ENCODE data around the gene PIGS.

The PIGS gene

DNA sequence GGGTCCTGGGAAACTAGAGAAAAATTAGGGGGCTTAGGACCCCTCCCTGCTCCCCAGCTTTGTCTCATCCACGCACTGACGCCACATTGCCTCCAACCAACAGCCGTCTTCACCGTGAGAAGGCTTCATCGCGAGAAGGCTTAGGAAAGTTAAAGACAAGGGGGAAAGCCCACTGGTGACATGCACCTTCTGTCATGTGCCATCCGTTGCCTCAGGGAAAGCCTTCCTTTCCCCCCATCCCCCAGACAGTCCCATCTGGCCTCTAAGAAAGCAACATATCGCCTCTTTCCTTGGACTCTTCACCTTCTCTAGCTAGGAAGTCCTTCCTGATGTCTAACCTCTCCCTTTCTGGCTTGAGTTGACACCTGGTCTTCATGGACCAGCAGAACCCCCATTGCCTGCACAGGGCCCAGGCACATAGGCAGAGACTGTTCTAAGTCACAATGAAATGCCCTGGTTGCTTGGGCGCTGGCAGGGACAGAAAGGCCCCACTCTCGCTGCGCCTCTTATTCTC is 63.1 kb downstream of the PIGS start:
- no peak overlapping the region for H3K4me3 ChIP-seq (replicated peaks; ENCODE audit: low read depth, low read length)
- TF ChIP-seq, protein P1, sequence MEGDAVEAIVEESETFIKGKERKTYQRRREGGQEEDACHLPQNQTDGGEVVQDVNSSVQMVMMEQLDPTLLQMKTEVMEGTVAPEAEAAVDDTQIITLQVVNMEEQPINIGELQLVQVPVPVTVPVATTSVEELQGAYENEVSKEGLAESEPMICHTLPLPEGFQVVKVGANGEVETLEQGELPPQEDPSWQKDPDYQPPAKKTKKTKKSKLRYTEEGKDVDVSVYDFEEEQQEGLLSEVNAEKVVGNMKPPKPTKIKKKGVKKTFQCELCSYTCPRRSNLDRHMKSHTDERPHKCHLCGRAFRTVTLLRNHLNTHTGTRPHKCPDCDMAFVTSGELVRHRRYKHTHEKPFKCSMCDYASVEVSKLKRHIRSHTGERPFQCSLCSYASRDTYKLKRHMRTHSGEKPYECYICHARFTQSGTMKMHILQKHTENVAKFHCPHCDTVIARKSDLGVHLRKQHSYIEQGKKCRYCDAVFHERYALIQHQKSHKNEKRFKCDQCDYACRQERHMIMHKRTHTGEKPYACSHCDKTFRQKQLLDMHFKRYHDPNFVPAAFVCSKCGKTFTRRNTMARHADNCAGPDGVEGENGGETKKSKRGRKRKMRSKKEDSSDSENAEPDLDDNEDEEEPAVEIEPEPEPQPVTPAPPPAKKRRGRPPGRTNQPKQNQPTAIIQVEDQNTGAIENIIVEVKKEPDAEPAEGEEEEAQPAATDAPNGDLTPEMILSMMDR (IDR thresholded peaks at IDR 0.05; ENCODE audit: low read depth, low read length, missing control alignments), result no peak
- no peak for DNase-seq (ENCODE audit: extremely low read depth, low read depth)

DNA sequence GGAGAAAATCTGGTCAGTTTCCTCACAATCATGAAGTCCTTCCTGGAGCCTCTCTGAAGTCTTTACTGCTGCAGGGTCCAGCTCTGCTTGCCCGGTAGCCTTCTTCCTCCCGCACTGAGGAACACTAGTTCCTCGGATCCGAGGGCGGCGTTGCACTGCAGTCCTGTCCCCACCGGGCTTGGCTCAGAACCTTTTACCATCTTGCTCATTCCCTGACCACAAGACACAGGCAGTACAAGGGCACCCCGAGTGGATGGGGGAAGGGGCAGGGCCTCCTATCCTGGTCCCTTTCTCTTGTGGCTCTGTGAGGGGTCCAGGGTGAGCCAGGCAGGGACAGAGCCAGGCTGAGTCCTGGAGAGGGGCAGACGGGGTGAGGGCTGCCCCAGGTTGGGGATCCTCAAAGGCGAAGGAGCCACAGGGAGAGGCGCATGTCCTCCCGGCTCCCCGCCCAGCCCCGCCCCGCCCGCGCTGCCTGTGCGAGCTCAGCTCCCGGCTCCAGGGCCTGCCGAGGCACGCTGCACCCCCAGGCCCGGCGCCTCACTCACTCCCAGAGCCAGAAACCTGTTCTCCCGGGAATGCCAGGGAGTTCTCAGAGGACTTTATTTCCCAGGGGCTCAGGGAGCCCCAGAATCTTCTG is 63.6 kb downstream of the PIGS start:
- no peak overlapping the region for H3K4me3 ChIP-seq (replicated peaks; ENCODE audit: low read depth, low read length)

DNA sequence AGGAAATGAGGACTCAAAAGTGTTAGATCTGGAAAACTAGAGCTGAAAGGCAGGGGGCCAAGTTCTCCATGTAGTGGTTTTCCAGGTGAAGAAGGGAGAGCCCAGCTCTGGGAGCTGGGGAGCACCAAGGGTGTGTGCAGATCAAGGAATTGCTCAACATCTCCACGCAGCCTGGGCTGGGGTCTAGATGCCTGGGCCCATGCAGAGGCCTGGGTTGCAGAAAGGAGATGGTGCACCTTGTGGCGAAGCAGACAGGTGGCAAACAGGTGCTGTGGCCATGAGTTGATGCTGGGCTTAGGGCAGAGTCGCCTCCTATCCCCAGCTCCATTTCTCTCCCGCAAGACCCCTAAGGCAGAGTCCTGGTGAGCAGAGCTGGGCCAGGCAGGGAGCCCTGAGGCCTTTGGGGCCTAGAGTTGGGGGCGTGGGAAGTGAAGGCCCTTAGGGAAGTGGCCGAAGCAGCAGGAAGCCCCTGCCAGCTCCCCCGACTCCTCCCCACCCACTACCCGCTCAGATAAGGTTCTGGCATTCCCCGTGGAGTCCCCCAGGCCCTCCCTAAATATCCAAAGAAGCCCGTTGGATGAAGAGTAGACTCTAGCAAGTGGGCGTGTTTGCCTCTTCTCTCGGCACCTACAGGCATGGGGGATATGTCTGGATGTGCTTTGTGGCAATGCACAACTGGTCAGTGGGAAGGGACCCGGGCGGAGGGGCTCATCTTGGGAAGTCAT is 64.4 kb downstream of the PIGS start:
- no peak overlapping the region for H3K4me3 ChIP-seq (replicated peaks; ENCODE audit: low read depth, low read length)
- no peak for DNase-seq (ENCODE audit: extremely low read depth, low read depth)
- TF ChIP-seq, protein P1 (IDR thresholded peaks at IDR 0.05; ENCODE audit: low read depth, low read length, missing control alignments), result no peak

More for the DNA sequence above, 63.6 kb downstream of the PIGS start:
- TF ChIP-seq, protein P1 (IDR thresholded peaks at IDR 0.05; ENCODE audit: low read depth, low read length, missing control alignments), result no peak
- no peak for DNase-seq (ENCODE audit: extremely low read depth, low read depth)

DNA sequence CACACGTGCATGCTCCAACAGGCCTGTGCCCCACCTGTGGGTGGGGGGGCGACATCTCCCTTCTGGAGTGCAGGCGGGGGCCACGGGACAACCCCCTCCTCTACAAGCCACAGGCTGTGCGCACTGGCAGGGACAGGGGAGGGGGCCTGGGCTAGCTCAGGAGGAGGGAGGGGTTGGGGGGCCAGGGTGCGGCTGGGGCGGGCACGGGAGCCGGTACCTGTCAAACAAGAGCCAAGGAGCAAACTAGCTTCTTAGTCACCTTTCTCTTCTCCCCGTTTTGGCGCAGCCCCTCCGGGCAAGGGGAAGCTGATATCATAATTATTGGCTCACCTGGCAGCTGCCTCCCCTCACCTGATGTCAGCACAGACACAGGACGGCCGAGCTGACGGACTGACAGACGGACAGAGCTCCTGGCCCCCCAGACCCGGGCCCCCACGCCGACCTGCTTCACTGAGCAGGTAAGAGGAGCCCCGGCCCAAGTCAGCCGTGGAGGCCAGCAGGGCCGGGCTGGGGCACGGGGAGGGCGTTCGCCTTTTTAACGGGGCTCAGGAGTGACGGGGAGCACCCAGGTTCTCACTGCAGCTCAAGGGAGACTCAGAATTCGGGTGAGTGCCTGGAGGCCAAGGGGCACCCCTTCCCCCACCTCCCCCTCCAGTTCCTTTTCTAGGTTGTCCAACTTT is 65.2 kb downstream of the PIGS start, which contains the start of gene FOXN1:
FOXN1 (plus strand) TSS at position 363 of the 680 bp plus-strand sequence. CDS start 17,622 bp downstream, outside the sequence.
- DNase-seq (ENCODE audit: extremely low read depth, low read depth), result no peak
- TF ChIP-seq, protein P1 (IDR thresholded peaks at IDR 0.05; ENCODE audit: low read depth, low read length, missing control alignments), result no peak
- no peak within 1 kb of the TSS for H3K4me3 ChIP-seq (replicated peaks; ENCODE audit: low read depth, low read length)

DNA sequence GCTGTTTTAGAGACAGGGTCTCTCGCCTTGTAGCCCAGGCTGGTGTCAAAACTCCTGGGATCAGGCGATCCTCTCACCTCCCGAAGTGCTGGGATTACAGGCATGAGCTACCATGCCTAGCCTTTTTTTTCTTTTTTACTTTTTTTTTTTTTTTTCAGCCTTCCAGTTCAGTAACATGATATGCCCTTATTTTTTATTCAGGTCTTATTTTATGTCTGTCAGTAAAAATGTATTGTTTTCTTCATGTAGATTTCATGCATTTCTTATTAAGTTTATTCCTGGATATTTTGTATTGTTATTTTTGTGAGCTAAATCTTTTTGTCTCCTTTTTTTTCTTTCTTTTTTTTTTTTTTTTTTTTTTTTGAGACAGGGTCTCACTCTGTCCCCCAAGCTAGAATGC is 67.9 kb downstream of the PIGS start:
- no peak for DNase-seq (ENCODE audit: extremely low read depth, low read depth)
- TF ChIP-seq, protein P1 (IDR thresholded peaks at IDR 0.05; ENCODE audit: low read depth, low read length, missing control alignments), result no peak
- no peak overlapping the region for H3K4me3 ChIP-seq (replicated peaks; ENCODE audit: low read depth, low read length)

Data from HFF-Myc (cell line).